KMS-11 (cell line): Measurements from ENCODE around the gene TBC1D24.
"Not testable (repeated sequence)": the region's sequence is repeated elsewhere in the genome, so short reads cannot be mapped to it uniquely, and the experiment has no call there.

Experiments used
- H2AFZ ChIP-seq: fragments of 200-600 bp; sonication (generic); 2 replicates; pipeline ENCODE4 v1.6.1; 2016; ENCODE audit warnings: antibody characterized with exemption, mixed run types, low read depth
- H3K27ac ChIP-seq: fragments of 200-600 bp; sonication (generic); 2 replicates; pipeline ENCODE4 v1.6.1; 2016; ENCODE audit warnings: mild to moderate bottlenecking, mixed run types
- H3K27me3 ChIP-seq: fragments of 200-600 bp; sonication (generic); 2 replicates; pipeline ENCODE4 v1.6.1; 2017; ENCODE audit warnings: mild to moderate bottlenecking, low read depth, mixed run types, moderate library complexity; ENCODE audit not compliant: insufficient read depth
- H3K36me3 ChIP-seq: fragments of 200-600 bp; sonication (generic); 2 replicates; pipeline ENCODE4 v1.6.1; 2017; ENCODE audit warnings: mild to moderate bottlenecking, mixed run types; ENCODE audit not compliant: insufficient read depth
- H3K4me1 ChIP-seq: fragments of 200-600 bp; sonication (generic); 2 replicates; pipeline ENCODE4 v1.6.1; 2016; ENCODE audit warnings: mild to moderate bottlenecking, low read depth, mixed run types; ENCODE audit not compliant: poor library complexity, severe bottlenecking
- H3K4me2 ChIP-seq: fragments of 200-600 bp; sonication (generic); 2 replicates; pipeline ENCODE4 v1.7.0; 2016; ENCODE audit warnings: mild to moderate bottlenecking, mixed run types
- H3K4me3 ChIP-seq: fragments of 200-600 bp; sonication (generic); IDR thresholded peaks from 2 replicates; pipeline ENCODE4 v1.6.1; 2017; ENCODE audit warnings: low read depth, low read length, mixed read lengths; ENCODE audit not compliant: insufficient read depth
- H3K79me2 ChIP-seq: fragments of 200-600 bp; sonication (generic); 2 replicates; pipeline ENCODE4 v1.6.1; 2016; ENCODE audit warnings: low read depth, mixed run types; ENCODE audit not compliant: insufficient read depth
- H3K9ac ChIP-seq: fragments of 200-600 bp; sonication (generic); 2 replicates; pipeline ENCODE4 v1.6.1; 2016; ENCODE audit warnings: mild to moderate bottlenecking, mixed run types
- H4K20me1 ChIP-seq: fragments of 200-600 bp; sonication (generic); 2 replicates; pipeline ENCODE4 v1.6.1; 2016; ENCODE audit warnings: mild to moderate bottlenecking, mixed run types; ENCODE audit not compliant: insufficient read depth

TBC1D24 gene

GRCh38 chr16:2541409-2541808 lies 66.5 kb downstream of the TBC1D24 start:
- not testable (repeated sequence) for H3K27ac ChIP-seq, H3K4me3 ChIP-seq, H3K27me3 ChIP-seq, H3K36me3 ChIP-seq, H3K9ac ChIP-seq, H2AFZ ChIP-seq, H4K20me1 ChIP-seq, H3K4me2 ChIP-seq
- H3K79me2 ChIP-seq: peaks cover 62% of the 10 kb centered on the region
- H3K4me1 ChIP-seq: peaks cover 21% of the 10 kb centered on the region

GRCh38 chr16:2543771-2544170 lies 68.8 kb downstream of the TBC1D24 start:
- not testable (repeated sequence) for H3K27ac ChIP-seq
- H3K79me2 ChIP-seq: peaks cover 60% of the 10 kb centered on the region

GRCh38 chr16:2550283-2550878 lies 75.5 kb downstream of the TBC1D24 start:
- H3K36me3 ChIP-seq, H2AFZ ChIP-seq, H3K4me2 ChIP-seq, H3K4me3 ChIP-seq, H4K20me1 ChIP-seq, H3K4me1 ChIP-seq, H3K27ac ChIP-seq, H3K27me3 ChIP-seq, H3K9ac ChIP-seq: not testable (repeated sequence)
- peaks cover 13% of the 10 kb centered on the region for H3K79me2 ChIP-seq

More at GRCh38 chr16:2543771-2544170, 68.8 kb downstream of the TBC1D24 start:
- H3K9ac ChIP-seq, H3K4me2 ChIP-seq, H3K4me3 ChIP-seq, H3K27me3 ChIP-seq, H2AFZ ChIP-seq, H3K36me3 ChIP-seq, H4K20me1 ChIP-seq: not testable (repeated sequence)
- peaks cover 10% of the 10 kb centered on the region for H3K4me1 ChIP-seq

- not testable (repeated sequence) for H3K27ac ChIP-seq, H3K79me2 ChIP-seq, H3K9ac ChIP-seq, H3K4me1 ChIP-seq, H3K4me3 ChIP-seq, H3K4me2 ChIP-seq, H2AFZ ChIP-seq, H3K36me3 ChIP-seq, H3K27me3 ChIP-seq, H4K20me1 ChIP-seq
These were observed 76.5 kb downstream of the TBC1D24 start for GRCh38 chr16:2551420-2551889.

GRCh38 chr16:2554709-2555425 lies 79.9 kb downstream of the TBC1D24 start:
- not testable (repeated sequence) for H4K20me1 ChIP-seq, H3K9ac ChIP-seq, H3K27ac ChIP-seq, H3K36me3 ChIP-seq, H2AFZ ChIP-seq, H3K79me2 ChIP-seq, H3K4me2 ChIP-seq, H3K4me3 ChIP-seq, H3K27me3 ChIP-seq, H3K4me1 ChIP-seq
